GM13976 (cell line): ENCODE data around the gene OR51E2.

Experiments used
- DNase-seq: peaks from one replicate; pipeline ENCODE4 v3.0.0; 2012; ENCODE audit warnings: low spot score
- in situ Hi-C: fragments of 300-500 bp; cut with MboI; formaldehyde crosslinking; loops from one replicate; pipeline ENCODE4 v1.12.0; 2022; ENCODE audit warnings: low sequenced_read_pairs, mixed read lengths, inconsistent platforms; ENCODE audit not compliant: unreplicated experiment
- TF ChIP-seq, protein P1 (sequence below): IDR thresholded peaks from 2 replicates; pipeline ENCODE4 v1.5.1; 2012; ENCODE audit warnings: borderline replicate concordance, mild to moderate bottlenecking; ENCODE audit not compliant: insufficient read depth; ENCODE audit errors: extremely low read depth, missing control alignments, control extremely low read depth

OR51E2 gene

DNA sequence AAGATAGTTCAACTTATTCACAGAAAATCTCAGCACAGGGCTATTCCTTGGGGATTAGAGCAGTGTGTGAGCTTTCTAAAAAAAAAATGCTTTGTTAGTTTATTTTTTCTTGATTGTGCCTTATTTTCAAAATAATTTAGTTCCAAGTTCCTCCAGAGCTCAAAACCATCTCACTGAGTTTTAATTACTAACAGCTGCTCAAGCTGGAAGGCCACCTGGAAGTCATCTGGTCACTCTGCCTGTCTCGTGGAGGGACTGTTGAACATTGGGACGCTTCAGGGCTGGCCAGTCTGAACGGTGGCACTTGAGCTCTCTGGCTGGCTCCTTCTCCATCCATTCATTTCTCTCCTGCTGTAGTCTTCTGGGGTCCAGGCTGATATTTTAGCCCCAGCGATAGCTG lies 49.9 kb downstream of the OR51E2 start:
- no peak for DNase-seq
- in situ Hi-C loops: loop anchor here (10.0 to 25.0 kb wide), 2 partner anchors 357 to 740 kb away; partner anchors contain the start of gene OR51M1
- TF ChIP-seq, protein P1, sequence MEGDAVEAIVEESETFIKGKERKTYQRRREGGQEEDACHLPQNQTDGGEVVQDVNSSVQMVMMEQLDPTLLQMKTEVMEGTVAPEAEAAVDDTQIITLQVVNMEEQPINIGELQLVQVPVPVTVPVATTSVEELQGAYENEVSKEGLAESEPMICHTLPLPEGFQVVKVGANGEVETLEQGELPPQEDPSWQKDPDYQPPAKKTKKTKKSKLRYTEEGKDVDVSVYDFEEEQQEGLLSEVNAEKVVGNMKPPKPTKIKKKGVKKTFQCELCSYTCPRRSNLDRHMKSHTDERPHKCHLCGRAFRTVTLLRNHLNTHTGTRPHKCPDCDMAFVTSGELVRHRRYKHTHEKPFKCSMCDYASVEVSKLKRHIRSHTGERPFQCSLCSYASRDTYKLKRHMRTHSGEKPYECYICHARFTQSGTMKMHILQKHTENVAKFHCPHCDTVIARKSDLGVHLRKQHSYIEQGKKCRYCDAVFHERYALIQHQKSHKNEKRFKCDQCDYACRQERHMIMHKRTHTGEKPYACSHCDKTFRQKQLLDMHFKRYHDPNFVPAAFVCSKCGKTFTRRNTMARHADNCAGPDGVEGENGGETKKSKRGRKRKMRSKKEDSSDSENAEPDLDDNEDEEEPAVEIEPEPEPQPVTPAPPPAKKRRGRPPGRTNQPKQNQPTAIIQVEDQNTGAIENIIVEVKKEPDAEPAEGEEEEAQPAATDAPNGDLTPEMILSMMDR: no peak

GRCh38 chr11:4645974-4646373 lies 51.7 kb downstream of the OR51E2 start:
- TF ChIP-seq, protein P1: no peak
- in situ Hi-C loops: loop anchor here (10.0 to 25.0 kb wide), 2 partner anchors 359 to 741 kb away; partner anchors contain the start of gene OR51M1
- no peak for DNase-seq

- in situ Hi-C loops: loop anchor here (10.0 to 25.0 kb wide), 2 partner anchors 361 to 743 kb away; partner anchors contain the start of gene OR51M1
- no peak for DNase-seq
- TF ChIP-seq, protein P1: no peak
Measured at GRCh38 chr11:4644233-4644632, 53.4 kb downstream of the OR51E2 start.

DNA sequence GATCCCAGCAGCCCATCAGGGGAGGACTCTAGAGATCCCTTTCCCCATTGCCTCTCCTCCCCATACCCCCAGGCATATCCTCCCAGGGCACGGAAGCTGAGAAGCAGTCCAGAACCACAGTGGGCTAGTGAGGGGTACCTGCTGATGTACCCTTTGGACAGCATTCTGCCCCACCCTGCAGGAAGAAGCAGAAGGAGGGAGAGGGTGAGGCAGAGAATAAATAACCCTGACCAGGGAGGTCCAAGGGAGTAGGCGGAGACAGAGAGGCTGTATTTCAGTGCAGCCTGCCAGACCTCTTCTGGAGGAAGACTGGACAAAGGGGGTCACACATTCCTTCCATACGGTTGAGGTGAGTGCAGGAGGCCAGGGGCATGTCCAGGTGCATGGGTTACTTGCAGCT lies 54.0 kb downstream of the OR51E2 start, which contains the start of gene OR51E1:
OR51E1 (plus strand) TSS at position 301 of the 400 bp plus-strand sequence. CDS start 8,545 bp downstream, outside the sequence.
- DNase-seq: no peak
- in situ Hi-C loops: loop anchor here (10.0 to 25.0 kb wide), 2 partner anchors 361 to 744 kb away; partner anchors contain the start of gene OR51M1
- TF ChIP-seq, protein P1: no peak

- DNase-seq: no peak
- in situ Hi-C loops: loop anchor here (10.0 to 25.0 kb wide), 2 partner anchors 362 to 744 kb away; partner anchors contain the start of gene OR51M1
- TF ChIP-seq, protein P1: no peak
Measured at GRCh38 chr11:4643076-4643475, 54.6 kb downstream of the OR51E2 start.

- TF ChIP-seq, protein P1: no peak
- in situ Hi-C loops: loop anchor here (10.0 to 25.0 kb wide), 2 partner anchors 363 to 745 kb away; partner anchors contain the start of gene OR51M1
- DNase-seq: no peak
Measured at GRCh38 chr11:4642043-4642442, 55.6 kb downstream of the OR51E2 start.
